Measurements from ENCODE around the gene CASQ1. TPM values are rescaled to one million over a fixed set of nuclear protein-coding genes. Genes with fewer than 3 reads are reported as not detected.

CASQ1 gene
- total RNA-seq, 1 experiment from 2014 or later = 0.46 TPM

GRCh38 chr1:160158534-160158933, 31.8 kb upstream of the CASQ1 start:
- peaks cover 8% of the 10 kb centered on the region for H3K4me1 Mint-ChIP-seq
- no peaks in the 10 kb centered on the region for H3K36me3 Mint-ChIP-seq
- no peak for TF ChIP-seq SMAD3 (CRISPR knock-in tag; IDR thresholded peaks at IDR 0.05; ENCODE audit: borderline replicate concordance)
- no peak for TF ChIP-seq NR3C1 (CRISPR knock-in tag; conservative IDR thresholded peaks at IDR 0.05; ENCODE audit: low read depth)
- no peak for TF ChIP-seq MXD4 (CRISPR knock-in tag; IDR thresholded peaks at IDR 0.05; ENCODE audit: borderline replicate concordance)
- TF ChIP-seq ELF4 (CRISPR knock-in tag; IDR thresholded peaks at IDR 0.05; ENCODE audit: low read depth) = no peak
- TF ChIP-seq GABPB1 (CRISPR knock-in tag; IDR thresholded peaks at IDR 0.05) = no peak
- TF ChIP-seq ZNF317 (CRISPR knock-in tag; IDR thresholded peaks at IDR 0.05; ENCODE audit: borderline replicate concordance, low read depth) = no peak
- TF ChIP-seq ZNF263 (CRISPR knock-in tag; IDR thresholded peaks at IDR 0.05; ENCODE audit: low read depth) = no peak
- TF ChIP-seq MAX (CRISPR knock-in tag; IDR thresholded peaks at IDR 0.05) = no peak
- no peak for TF ChIP-seq SP1 (CRISPR knock-in tag; conservative IDR thresholded peaks at IDR 0.05)
- no peak for TF ChIP-seq ZNF532 (CRISPR knock-in tag; IDR thresholded peaks at IDR 0.05; ENCODE audit: borderline replicate concordance)
- no peak for TF ChIP-seq ZNF121 (CRISPR knock-in tag; IDR thresholded peaks at IDR 0.05)
- no peak for TF ChIP-seq ATF1 (CRISPR knock-in tag; IDR thresholded peaks at IDR 0.05)
- TF ChIP-seq ZNF425 (CRISPR knock-in tag; conservative IDR thresholded peaks at IDR 0.05) = no peak
- no peak for TF ChIP-seq CDX4 (CRISPR knock-in tag; IDR thresholded peaks at IDR 0.05; ENCODE audit: borderline replicate concordance)
- TF ChIP-seq MYBL2 (CRISPR knock-in tag; IDR thresholded peaks at IDR 0.05) = no peak
- TF ChIP-seq ATF3 (CRISPR knock-in tag; conservative IDR thresholded peaks at IDR 0.05) = no peak
- TF ChIP-seq NFYB (CRISPR knock-in tag; conservative IDR thresholded peaks at IDR 0.05; ENCODE audit: low read depth) = no peak
- no peak for TF ChIP-seq USF1 (CRISPR knock-in tag; IDR thresholded peaks at IDR 0.05)
- no peak for TF ChIP-seq E2F5 (CRISPR knock-in tag; IDR thresholded peaks at IDR 0.05)
- no peak for TF ChIP-seq E2F4 (CRISPR knock-in tag; IDR thresholded peaks at IDR 0.05; ENCODE audit: borderline replicate concordance, low read depth)
- no peak overlapping the region for H3K4me3 Mint-ChIP-seq
- H3K27ac Mint-ChIP-seq = no peak overlapping the region
- ChIA-PET CTCF (interaction anchor here (1.2 to 2.0 kb wide), 4 partner anchors 9 to 93 kb away, joined by 5 to 11 read pairs (median 6); no protein-coding TSS in a partner anchor), POLR2A (no interaction called here)
- no peaks in the 10 kb centered on the region for H3K9me3 Mint-ChIP-seq
- ATAC-seq (no peak), DNase-seq (ENCODE audit: low spot score) (no peak)
- no peaks in the 10 kb centered on the region for H3K27me3 Mint-ChIP-seq (ENCODE audit: low read depth)

All from WTC11 (cell line).